Medulla oblongata (tissue), 1 donor: ENCODE measurements around the gene CELF3.
"Not testable (repeated sequence)": the region's sequence is repeated elsewhere in the genome, so short reads cannot be mapped to it uniquely, and the experiment has no call there.

Experiments used
- DNase-seq: peaks from one replicate; pipeline ENCODE4 v3.0.0-alpha.2; 2015; ENCODE audit errors: extremely low spot score

Gene CELF3

GRCh38 chr1:151703813-151704212 is 12.8 kb downstream of the CELF3 start:
- DNase-seq, result no peak

DNA sequence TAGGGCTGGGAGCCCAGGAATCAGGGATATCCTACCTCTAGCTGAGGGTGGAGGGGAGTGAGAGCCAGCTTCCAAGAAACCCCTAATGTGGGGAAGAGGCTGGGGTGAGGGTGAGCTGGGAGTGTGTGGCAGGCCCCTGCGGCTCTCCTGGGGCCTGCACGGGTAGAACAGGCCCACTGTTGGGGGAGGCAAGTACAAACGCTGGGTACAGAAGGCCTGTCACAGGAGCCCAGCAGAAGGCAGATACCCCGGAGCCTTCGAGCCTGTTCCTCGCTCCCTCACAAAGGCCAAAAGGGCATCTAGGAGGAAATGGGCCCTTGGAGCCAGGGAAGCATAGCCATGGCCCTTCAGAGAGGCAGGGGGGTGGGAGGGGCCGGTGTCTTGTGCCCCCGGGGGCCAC is 13.7 kb downstream of the CELF3 start:
- DNase-seq, result no peak

GRCh38 chr1:151701515-151701914 is 15.1 kb downstream of the CELF3 start:
- no peak for DNase-seq

GRCh38 chr1:151693057-151693651 is 23.4 kb downstream of the CELF3 start:
- peak; percentile 59 for DNase-seq

DNA sequence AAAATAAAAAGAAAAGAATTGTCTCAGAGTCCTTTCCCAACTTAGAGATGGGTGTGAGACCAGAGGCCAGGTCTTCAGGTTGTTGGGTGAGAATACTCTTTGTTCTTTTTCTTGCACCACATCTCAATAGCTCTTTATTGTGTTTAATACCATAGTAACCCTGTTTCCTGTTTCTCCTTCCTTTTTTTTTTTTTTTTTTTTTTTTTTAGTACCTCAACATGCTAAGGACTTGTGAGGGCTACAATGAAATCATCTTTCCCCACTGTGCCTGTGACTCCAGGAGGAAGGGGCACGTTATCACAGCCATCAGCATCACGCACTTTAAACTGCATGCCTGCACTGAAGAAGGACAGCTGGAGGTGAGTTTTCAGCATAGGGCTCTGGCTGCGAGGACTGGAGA is 24.4 kb downstream of the CELF3 start:
- DNase-seq, result no peak

- DNase-seq, result no peak
Observed at GRCh38 chr1:151689494-151689893, 27.1 kb downstream of the CELF3 start.

DNA sequence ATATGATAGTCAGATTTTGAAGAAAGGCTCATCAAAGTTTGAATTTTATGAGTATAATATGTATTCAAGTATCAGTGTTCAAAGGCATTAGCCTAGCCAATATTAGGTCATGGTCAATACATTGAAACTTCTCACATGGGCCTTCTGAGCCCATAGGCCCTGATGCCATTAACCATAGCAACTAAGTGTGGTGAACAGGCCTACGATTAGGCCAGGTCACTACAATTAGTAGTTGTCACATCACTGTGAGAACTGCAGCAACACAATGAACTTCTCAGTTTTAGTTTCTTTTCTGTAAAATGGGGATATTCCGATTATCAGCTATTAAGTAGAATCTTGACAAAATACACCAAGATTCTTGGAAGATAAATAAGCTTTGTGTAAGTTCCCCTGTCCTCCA is 30.0 kb downstream of the CELF3 start:
- DNase-seq, result no peak

GRCh38 chr1:151684128-151684527 is 32.5 kb downstream of the CELF3 start:
- DNase-seq, result no peak

GRCh38 chr1:151682901-151683300 is 33.7 kb downstream of the CELF3 start:
- not testable (repeated sequence) for DNase-seq

DNA sequence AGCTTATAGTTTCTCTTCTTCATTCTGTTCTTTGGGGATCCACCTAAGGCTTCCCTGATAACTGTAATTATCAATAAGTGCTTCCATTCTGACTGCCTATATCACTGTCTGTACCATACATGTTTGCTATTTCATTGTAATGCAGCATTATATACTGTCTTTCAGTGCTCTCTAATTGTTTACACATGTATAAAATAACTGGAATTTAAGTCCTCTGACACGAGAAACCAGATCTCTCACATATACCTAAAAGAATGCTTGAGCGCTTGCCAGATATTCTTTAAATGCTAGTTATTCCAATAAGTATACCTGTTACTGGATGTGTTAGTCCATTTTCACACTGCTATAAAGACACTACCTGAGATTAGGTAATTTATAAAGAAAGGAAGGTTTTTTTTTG is 34.7 kb downstream of the CELF3 start:
- no peak for DNase-seq

- DNase-seq, result no peak
Observed at GRCh38 chr1:151680826-151681225, 35.8 kb downstream of the CELF3 start.

DNA sequence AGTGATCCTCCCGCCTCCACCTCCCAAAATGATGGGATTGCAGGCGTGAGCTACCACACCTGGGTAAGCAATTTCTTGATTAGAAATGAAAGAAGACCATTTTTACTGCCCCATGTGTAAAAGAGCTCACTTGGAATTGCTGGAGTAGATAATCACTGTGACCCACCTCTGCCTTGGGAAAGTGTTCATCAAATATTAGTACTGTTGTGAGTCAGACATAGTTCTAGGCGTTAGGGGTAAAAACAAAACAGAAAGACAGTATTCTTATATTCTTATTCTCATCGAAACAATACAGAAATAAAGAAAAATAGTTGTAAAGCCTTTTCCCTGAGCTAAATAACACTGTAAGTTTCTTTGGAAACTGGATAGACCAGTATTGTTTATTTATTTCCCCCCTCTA is 36.2 kb downstream of the CELF3 start:
- DNase-seq, result no peak

DNA sequence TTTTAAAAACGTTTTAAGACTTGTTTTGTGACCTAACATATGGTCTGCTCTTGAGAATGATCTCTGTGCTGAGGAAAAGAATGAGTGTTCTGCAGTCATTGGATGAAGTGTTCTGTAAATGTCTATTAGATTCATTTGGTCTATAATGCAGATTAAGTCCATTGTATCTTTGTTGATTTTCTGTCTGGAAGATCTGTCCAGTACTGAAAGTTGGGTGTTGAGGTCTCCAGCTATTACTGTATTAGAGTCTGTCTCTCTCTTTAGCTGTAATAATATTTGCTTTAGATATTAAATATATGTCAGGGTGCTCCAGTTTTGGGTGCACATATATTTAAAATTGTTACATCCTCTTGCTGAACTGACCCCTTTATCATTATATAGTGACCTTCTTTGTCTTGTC is 43.2 kb downstream of the CELF3 start:
- DNase-seq, result no peak

DNA sequence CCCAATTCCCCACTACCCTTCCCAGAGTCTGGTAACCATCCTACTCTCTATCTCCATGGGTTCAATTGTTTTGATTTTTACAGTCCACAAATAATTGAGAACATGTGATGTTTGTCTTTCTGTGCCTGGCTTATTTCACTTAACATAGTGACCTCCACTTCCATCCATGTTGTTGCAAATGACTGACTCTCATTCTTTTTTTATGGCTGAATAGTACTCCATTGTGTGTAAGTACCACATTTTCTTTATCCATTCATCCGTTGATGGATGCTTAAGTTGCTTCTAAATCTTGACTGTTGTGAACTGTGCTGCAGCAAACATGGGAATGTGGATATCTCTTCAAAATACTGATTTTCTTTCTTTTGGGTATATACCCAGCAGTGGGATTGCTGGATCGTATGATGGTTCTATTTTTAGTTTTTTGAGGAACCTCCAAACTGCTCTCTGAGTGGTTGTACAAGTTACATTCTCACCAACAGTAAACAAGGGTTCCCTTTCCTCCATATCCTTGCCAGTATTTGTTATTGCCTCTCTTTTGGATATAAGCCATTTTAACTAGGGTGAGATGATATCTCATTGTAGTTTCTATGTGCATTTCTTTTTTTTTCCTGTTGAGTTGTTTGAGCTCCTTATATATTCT is 46.4 kb downstream of the CELF3 start:
- not testable (repeated sequence) for DNase-seq

- DNase-seq, result no peak
Observed at GRCh38 chr1:151668090-151668489, 48.5 kb downstream of the CELF3 start.

GRCh38 chr1:151661751-151662150 is 54.9 kb downstream of the CELF3 start:
- peak; percentile 55 for DNase-seq

DNA sequence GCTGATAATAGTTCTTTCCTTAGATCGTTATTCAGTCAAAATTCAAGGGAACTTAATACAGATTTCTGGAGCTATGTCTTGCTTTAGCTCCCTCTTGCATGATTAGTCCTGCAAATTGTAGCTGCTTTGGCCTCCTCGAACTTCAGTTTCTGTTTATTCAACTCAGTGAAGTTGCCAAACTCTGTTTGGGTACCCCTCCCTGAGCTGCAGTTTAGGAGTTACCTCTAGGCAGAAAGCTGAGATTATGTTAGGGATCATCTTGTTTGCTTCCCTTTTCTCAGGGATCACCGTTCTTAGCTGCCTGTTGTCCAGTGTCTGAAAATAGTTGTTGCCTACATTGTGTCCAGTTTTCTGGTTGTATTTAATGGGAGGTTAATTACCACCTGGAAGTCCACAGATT is 61.2 kb downstream of the CELF3 start:
- DNase-seq, result no peak

- no peak for DNase-seq
Observed at GRCh38 chr1:151653397-151653796, 63.2 kb downstream of the CELF3 start.
